Smooth muscle cell (in vitro differentiated cells): ENCODE data around the gene ANAPC7. TPM values are rescaled to one million over a fixed set of nuclear protein-coding genes. Genes with fewer than 3 reads are reported as not detected.

Experiments
- DNase-seq: peaks from one replicate; lab custom pipeline; 2025; ENCODE audit not compliant: unreplicated experiment; lab: John Stamatoyannopoulos, UW
- H2AFZ ChIP-seq: fragments of 200-600 bp; sonication (generic); 2 replicates; pipeline ENCODE4 v1.6.0; 2016; ENCODE audit warnings: antibody characterized with exemption, low read depth, mild to moderate bottlenecking
- H3F3A ChIP-seq: fragments of 200-600 bp; sonication (generic); 2 replicates; pipeline ENCODE4 v1.6.0; 2017; ENCODE audit warnings: antibody characterized with exemption, low read depth
- H3K27ac ChIP-seq: fragments of 200-600 bp; sonication (generic); 2 replicates; pipeline ENCODE4 v1.5.1; 2016; ENCODE audit warnings: low read depth, mild to moderate bottlenecking
- H3K27me3 ChIP-seq: fragments of 200-600 bp; sonication (generic); 2 replicates; pipeline ENCODE4 v1.6.1; 2016; ENCODE audit warnings: low read depth, mild to moderate bottlenecking
- H3K36me3 ChIP-seq: fragments of 200-600 bp; sonication (generic); 2 replicates; pipeline ENCODE4 v1.5.1; 2016; ENCODE audit warnings: low read depth
- H3K4me1 ChIP-seq: fragments of 200-600 bp; sonication (generic); 2 replicates; pipeline ENCODE4 v1.5.1; 2016; ENCODE audit warnings: low read depth
- H3K4me2 ChIP-seq: fragments of 200-600 bp; sonication (generic); 2 replicates; pipeline ENCODE4 v1.6.0; 2016; ENCODE audit warnings: mild to moderate bottlenecking
- H3K4me3 ChIP-seq: fragments of 200-600 bp; sonication (generic); 2 replicates; pipeline ENCODE4 v1.5.1; 2016; ENCODE audit warnings: mild to moderate bottlenecking
- H3K79me2 ChIP-seq: fragments of 200-600 bp; sonication (generic); 2 replicates; pipeline ENCODE4 v1.6.0; 2016; ENCODE audit warnings: low read depth, mild to moderate bottlenecking
- H3K9ac ChIP-seq: fragments of 200-600 bp; sonication (generic); 2 replicates; pipeline ENCODE4 v1.6.0; 2016; ENCODE audit warnings: low read depth
- H3K9me3 ChIP-seq: fragments of 200-600 bp; sonication (generic); replicated peaks from 2 replicates; pipeline ENCODE4 v1.5.1; 2016; ENCODE audit warnings: low read depth
- H4K20me1 ChIP-seq: fragments of 200-600 bp; sonication (generic); 2 replicates; pipeline ENCODE4 v1.6.0; 2016; ENCODE audit warnings: low read depth
- WGBS: methylation state at CpG from one replicate; pipeline ENCODE4 v1.1.7; 2016; ENCODE audit warnings: low lambda C conversion rate; 5-methylcytosine and 5-hydroxymethylcytosine counted together
- polyA plus RNA-seq: library from polyadenylated mRNA; unstranded; fragments of >200 nt; fragmentation: Nextera tagmentation; extraction: Ambion mirVana; gene quantifications from 2 replicates; pipeline ENCODE4 v1.2.1, GENCODE V29; 2016
- total RNA-seq: library from RNA; depleted of rRNA; stranded (reverse); fragments of >200 nt; gene quantifications from 2 replicates; pipeline ENCODE4 v1.2.3, GENCODE V29; 2014
- TF ChIP-seq, protein P1 (sequence below): fragments of 200-600 bp; sonication (generic); IDR thresholded peaks from 2 replicates; pipeline ENCODE4 v1.5.1; 2017; ENCODE audit warnings: borderline replicate concordance, mild to moderate bottlenecking, antibody characterized with exemption; ENCODE audit not compliant: insufficient read depth, poor library complexity, severe bottlenecking

The ANAPC7 gene
- total and polyA plus RNA-seq, 2 experiments from 2014 or later = 22.1 to 36.8 TPM

DNA sequence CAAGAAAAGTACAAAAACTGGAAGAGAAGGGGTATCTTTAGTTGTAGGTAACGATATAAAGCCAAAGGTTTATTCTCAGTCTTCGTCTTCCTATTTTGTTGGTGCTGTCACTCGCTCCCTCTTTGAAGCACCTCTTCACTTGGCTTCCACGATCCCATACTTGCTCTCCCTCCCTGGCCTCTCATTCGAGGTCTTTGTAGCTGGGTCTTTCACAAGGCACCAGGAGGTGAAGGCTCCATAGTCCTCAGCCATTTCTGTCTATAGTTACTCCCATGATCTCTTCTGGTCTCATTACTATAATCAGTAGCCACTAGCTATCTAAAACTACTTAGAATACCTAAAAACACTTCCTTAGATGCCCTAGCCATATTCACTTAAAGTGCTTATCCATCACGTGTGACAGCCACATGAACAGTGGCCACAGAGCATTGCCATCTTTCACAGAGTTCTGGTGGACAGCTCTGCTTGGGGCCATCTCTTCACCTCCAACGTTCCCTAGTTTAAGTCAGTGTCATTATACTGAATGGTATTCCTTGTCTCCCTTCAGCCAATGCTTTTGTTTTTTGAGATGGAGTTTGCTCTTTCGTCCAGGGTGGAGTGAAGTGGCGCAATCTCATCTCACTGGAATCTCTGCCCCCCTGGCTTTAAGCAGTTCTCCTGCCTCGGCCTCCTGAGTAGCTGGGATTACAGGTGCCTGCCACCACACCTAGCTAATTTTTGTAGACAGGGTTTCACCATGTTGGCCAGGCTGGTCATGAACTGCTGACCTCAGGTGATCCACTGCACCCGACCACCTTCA is 65.4 kb downstream of the ANAPC7 start:
- peaks cover 46% of the 10 kb centered on the region for H3K36me3 ChIP-seq
- no peaks in the 10 kb centered on the region for H3K27me3 ChIP-seq
- WGBS = 96% methylated on average over 11 of the region's 11 CpGs
- peaks cover 26% of the 10 kb centered on the region for H4K20me1 ChIP-seq
- no peak overlapping the region for H3K4me2 ChIP-seq
- H3F3A ChIP-seq = peaks cover 4% of the 10 kb centered on the region
- DNase-seq = no peak
- H3K27ac ChIP-seq = no peak overlapping the region
- H3K9ac ChIP-seq = no peak overlapping the region
- TF ChIP-seq, protein P1, sequence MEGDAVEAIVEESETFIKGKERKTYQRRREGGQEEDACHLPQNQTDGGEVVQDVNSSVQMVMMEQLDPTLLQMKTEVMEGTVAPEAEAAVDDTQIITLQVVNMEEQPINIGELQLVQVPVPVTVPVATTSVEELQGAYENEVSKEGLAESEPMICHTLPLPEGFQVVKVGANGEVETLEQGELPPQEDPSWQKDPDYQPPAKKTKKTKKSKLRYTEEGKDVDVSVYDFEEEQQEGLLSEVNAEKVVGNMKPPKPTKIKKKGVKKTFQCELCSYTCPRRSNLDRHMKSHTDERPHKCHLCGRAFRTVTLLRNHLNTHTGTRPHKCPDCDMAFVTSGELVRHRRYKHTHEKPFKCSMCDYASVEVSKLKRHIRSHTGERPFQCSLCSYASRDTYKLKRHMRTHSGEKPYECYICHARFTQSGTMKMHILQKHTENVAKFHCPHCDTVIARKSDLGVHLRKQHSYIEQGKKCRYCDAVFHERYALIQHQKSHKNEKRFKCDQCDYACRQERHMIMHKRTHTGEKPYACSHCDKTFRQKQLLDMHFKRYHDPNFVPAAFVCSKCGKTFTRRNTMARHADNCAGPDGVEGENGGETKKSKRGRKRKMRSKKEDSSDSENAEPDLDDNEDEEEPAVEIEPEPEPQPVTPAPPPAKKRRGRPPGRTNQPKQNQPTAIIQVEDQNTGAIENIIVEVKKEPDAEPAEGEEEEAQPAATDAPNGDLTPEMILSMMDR = no peak
- no peak overlapping the region for H2AFZ ChIP-seq
- H3K4me3 ChIP-seq = no peak overlapping the region
- no peaks in the 10 kb centered on the region for H3K79me2 ChIP-seq
- H3K9me3 ChIP-seq = no peaks in the 10 kb centered on the region
- no peaks in the 10 kb centered on the region for H3K4me1 ChIP-seq

DNA sequence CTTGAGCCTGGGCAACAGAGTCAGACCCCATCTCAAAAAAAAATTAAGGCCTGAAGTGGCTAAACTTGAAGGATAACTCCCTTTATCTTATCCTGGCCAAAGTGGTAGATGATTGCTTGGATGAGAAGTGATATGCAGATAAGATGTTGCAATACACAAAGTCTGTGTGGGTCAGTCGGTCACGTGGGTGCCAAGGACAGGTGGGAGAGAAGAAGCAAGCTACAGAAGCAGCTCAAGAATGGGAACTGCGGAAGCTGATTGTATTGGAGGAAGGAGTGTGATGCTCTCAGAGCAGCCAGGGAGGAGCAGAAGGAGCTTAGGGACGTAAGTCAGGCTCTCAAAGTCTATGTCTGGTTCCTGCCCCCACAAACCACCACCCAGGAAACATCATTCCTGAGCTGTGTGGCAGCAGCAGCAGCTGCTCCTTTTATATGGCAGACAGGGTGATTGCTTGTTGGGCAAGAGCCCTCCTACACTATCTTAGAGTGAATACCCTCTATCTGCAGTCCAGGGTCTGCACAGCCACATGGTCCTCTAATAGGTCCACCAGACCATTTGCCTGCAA is 67.9 kb downstream of the ANAPC7 start:
- H3F3A ChIP-seq = peaks cover 4% of the 10 kb centered on the region
- peaks cover 47% of the 10 kb centered on the region for H4K20me1 ChIP-seq
- H3K9ac ChIP-seq = no peak overlapping the region
- no peak overlapping the region for H2AFZ ChIP-seq
- no peak overlapping the region for H3K27ac ChIP-seq
- no peak for DNase-seq
- H3K9me3 ChIP-seq = no peaks in the 10 kb centered on the region
- peaks cover 17% of the 10 kb centered on the region for H3K79me2 ChIP-seq
- TF ChIP-seq, protein P1 = no peak
- peaks cover 41% of the 10 kb centered on the region for H3K36me3 ChIP-seq
- H3K4me3 ChIP-seq = no peak overlapping the region
- H3K4me2 ChIP-seq = no peak overlapping the region
- WGBS = 85% methylated on average over 4 of the region's 4 CpGs
- no peaks in the 10 kb centered on the region for H3K27me3 ChIP-seq
- no peaks in the 10 kb centered on the region for H3K4me1 ChIP-seq

DNA sequence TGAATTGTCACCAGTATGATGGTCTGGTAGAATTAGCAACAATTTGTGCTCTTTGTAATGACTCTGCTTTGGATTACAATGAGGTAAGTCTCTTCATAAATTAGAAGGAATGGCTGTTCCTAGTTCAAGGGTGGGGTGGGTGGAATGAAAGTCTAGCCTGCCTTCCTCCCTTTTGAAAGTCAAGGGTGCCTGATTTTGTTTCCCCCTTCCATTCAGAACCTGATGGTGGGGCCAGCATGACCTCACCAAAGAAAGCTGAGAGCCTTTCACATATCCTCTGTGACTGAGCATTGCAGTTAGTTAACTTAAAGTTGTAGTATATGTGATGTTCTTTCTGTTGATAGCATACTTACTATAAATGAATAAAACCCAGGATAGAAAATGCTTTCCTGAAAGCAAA is 70.3 kb downstream of the ANAPC7 start:
- DNase-seq = no peak
- H3F3A ChIP-seq = peaks cover 4% of the 10 kb centered on the region
- H3K36me3 ChIP-seq = peaks cover 31% of the 10 kb centered on the region
- H3K4me2 ChIP-seq = no peak overlapping the region
- TF ChIP-seq, protein P1 = no peak
- no peak overlapping the region for H3K9ac ChIP-seq
- peaks cover 68% of the 10 kb centered on the region for H4K20me1 ChIP-seq
- no peaks in the 10 kb centered on the region for H3K27me3 ChIP-seq
- peaks cover 34% of the 10 kb centered on the region for H3K79me2 ChIP-seq
- no peaks in the 10 kb centered on the region for H3K4me1 ChIP-seq
- H3K4me3 ChIP-seq = no peak overlapping the region
- no peak overlapping the region for H3K27ac ChIP-seq
- H3K9me3 ChIP-seq = no peaks in the 10 kb centered on the region
- no peak overlapping the region for H2AFZ ChIP-seq

DNA sequence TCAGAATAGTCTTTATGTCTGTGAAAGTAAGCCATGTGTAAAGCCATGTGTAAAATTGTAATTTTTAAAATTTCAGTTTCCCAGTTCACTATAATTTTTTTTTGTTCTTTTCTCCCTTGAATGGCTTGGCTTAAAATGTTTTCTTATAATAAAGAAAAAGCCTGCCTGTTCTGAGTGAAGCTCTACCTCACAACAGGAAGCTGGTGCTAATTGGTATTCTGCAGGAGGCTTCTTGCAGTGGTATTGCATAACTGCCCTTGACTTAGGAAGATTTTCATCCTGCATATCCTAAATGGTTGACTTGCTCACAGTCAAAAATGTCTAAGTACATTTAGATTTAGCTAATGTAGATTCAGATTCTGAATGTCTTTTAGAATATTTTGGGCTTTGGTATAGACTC is 73.0 kb downstream of the ANAPC7 start:
- Histone ChIP-seq H3K36me3 (peaks cover 31% of the 10 kb centered on the region), H3K4me2 (no peak overlapping the region), H3K4me3 (no peak overlapping the region), H3K9me3 (no peaks in the 10 kb centered on the region), H4K20me1 (peaks cover 61% of the 10 kb centered on the region), H3K9ac (no peak overlapping the region), H3K27ac (no peak overlapping the region), H2AFZ (no peak overlapping the region), H3F3A (peaks cover 6% of the 10 kb centered on the region), H3K79me2 (peaks cover 50% of the 10 kb centered on the region), H3K27me3 (no peaks in the 10 kb centered on the region), H3K4me1 (no peaks in the 10 kb centered on the region)
- no peak for DNase-seq
- TF ChIP-seq, protein P1 = no peak
